Measurements from ENCODE around the gene ASCC2. TPM values are rescaled to one million over a fixed set of nuclear protein-coding genes. Genes with fewer than 3 reads are reported as not detected.
"Not testable (repeated sequence)": the region's sequence is repeated elsewhere in the genome, so short reads cannot be mapped to it uniquely, and the experiment has no call there.

ASCC2 gene
- total RNA-seq, 1 experiment from 2014 or later: 49.1 TPM

- DNase-seq (ENCODE audit: low read depth): not testable (repeated sequence)
Measured at GRCh38 chr22:29859030-29859429, 21.0 kb upstream of the ASCC2 start.

- no peak for DNase-seq (ENCODE audit: low read depth)
Measured at GRCh38 chr22:29856496-29856895, 18.4 kb upstream of the ASCC2 start.

- DNase-seq (ENCODE audit: low read depth): no peak
Measured at GRCh38 chr22:29855611-29856181, 17.6 kb upstream of the ASCC2 start.

- no peak for DNase-seq (ENCODE audit: low read depth)
Measured at GRCh38 chr22:29854432-29854831, 16.4 kb upstream of the ASCC2 start.

- DNase-seq (ENCODE audit: low read depth): no peak
Measured at GRCh38 chr22:29848111-29848510, 10.0 kb upstream of the ASCC2 start.

- no peak for DNase-seq (ENCODE audit: low read depth)
Measured at GRCh38 chr22:29846290-29846689, 8.2 kb upstream of the ASCC2 start.

DNA sequence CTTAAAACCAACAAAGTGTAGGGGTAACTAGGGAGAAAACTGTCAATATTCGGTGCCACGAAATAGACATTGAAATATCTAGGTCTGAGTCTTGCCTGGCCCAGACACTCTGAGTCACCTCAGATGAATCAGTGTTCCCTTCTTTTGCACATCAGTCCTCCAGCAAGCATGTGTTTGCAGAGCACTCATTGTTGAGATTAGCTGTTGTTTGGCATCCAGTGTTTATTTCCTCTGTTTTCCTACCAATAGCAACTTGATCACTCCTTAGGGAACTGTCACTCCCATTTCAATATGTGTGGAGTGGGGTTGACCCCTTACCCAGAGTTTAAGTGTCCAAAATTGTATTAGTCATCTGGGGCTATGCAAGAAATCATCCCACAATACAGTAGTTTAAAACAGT is 4.7 kb upstream of the ASCC2 start:
- DNase-seq (ENCODE audit: low read depth): peak; percentile 91

GRCh38 chr22:29842172-29842571 is 4.1 kb upstream of the ASCC2 start:
- DNase-seq (ENCODE audit: low read depth): no peak

GRCh38 chr22:29840498-29840897 is 2.4 kb upstream of the ASCC2 start:
- DNase-seq (ENCODE audit: low read depth): no peak

DNA sequence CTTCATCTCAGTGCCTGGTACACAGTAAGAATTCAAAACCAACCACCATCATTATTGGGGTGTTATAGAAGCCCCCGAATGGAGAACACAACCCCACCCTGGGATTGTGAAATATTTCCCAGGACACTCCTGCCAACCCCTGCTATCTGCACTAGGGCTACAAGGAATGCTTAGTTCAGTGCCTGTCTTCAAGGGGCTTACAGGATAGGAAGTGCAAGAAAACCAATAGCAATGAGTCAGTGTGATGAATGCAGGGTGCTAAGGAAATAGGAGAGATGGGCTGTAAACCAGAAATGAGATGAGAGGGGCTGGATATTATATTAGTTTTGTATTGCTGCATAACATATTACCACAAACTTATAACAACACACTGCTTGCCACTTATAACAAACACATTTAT is 965 bp upstream of the ASCC2 start:
- no peak for DNase-seq (ENCODE audit: low read depth)

DNA sequence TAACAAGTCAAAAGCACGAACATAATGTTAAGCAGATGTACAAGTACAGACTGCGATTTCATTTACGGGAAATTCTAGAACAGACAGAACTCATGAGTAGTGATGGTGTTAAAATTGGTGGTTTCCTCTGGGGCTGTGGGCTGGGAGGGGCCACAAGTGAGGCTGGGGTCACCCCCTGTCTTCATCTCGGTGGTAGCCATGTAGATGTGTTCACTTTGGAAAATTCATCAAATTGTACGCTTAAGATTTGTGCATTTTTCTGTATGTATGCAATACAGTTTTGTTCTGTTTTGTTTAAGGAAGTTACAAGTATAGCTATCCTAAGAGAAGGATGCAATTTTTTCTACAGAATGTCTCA is 504 bp upstream of the ASCC2 start:
- no peak for DNase-seq (ENCODE audit: low read depth)

DNA sequence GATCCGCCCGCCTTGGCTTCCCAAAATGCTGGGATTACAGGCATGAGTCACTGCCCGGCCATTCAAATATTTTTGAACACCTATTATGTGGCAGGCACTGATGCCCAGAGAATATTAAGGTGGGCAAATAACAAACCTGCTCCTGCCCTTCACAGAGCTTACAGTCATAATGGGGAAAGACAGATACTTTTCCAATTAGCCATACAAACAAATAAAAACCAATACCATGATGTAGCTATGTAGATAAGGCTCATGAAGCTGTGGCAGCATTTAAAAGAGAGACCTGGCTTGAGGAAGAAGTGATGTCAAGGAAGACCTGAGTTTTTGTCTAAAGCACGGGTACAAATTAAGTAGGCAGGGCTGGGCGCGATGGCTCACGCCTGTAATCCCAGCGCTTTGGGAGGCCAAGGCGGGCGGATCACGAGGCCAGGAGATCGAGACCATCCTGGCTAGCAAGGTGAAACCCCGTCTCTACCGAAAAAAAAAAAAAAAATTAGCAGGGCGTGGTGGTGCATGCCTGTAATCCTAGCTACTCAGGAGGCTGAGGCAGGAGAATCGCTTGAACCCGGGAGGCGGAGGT is 1.2 kb downstream of the ASCC2 start:
- not testable (repeated sequence) for DNase-seq (ENCODE audit: low read depth)

GRCh38 chr22:29834046-29834445 is 4.0 kb downstream of the ASCC2 start:
- no peak for DNase-seq (ENCODE audit: low read depth)

GRCh38 chr22:29833392-29833965 is 4.6 kb downstream of the ASCC2 start:
- DNase-seq (ENCODE audit: low read depth): no peak

GRCh38 chr22:29831958-29832357 is 6.1 kb downstream of the ASCC2 start:
- DNase-seq (ENCODE audit: low read depth): no peak

GRCh38 chr22:29831186-29831921 is 6.7 kb downstream of the ASCC2 start:
- DNase-seq (ENCODE audit: low read depth): no peak

- DNase-seq (ENCODE audit: low read depth): no peak
Measured at GRCh38 chr22:29830585-29830984, 7.5 kb downstream of the ASCC2 start.

GRCh38 chr22:29827726-29828125 is 10.3 kb downstream of the ASCC2 start:
- DNase-seq (ENCODE audit: low read depth): peak; percentile 20

DNA sequence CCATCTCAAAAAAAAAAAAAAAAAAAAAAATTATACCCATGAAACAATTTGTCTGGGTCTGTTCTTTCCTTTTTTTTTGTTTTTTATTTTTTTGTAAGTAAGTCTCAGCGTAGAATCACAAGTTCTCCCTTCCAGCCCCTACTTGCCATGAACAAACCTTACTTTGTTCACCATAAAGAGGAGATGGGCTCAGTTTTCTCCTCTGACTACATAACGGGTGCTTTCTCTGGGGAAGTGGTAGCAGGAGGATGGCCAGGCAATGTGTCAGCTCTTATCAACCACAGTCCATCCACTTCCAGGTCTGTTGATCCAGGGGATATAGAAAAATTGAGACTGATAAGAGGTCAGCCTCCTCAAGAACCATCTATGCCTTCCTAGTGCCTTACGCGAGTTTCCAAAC is 11.0 kb downstream of the ASCC2 start:
- no peak for DNase-seq (ENCODE audit: low read depth)

GRCh38 chr22:29825578-29825977 is 12.5 kb downstream of the ASCC2 start:
- no peak for DNase-seq (ENCODE audit: low read depth)

- no peak for DNase-seq (ENCODE audit: low read depth)
Measured at GRCh38 chr22:29824677-29825076, 13.4 kb downstream of the ASCC2 start.

- peak; percentile 94 for DNase-seq (ENCODE audit: low read depth)
Measured at GRCh38 chr22:29821291-29822016, 16.6 kb downstream of the ASCC2 start.
